GM19099 (cell line): Measurements from ENCODE around the gene ERF.

Experiments used
- POLR2A ChIP-seq: IDR thresholded peaks from 3 replicates; pipeline ENCODE4 v1.6.1; 2011; ENCODE audit warnings: low read depth; ENCODE audit not compliant: insufficient read length; ENCODE audit errors: extremely low read depth

The ERF gene

DNA sequence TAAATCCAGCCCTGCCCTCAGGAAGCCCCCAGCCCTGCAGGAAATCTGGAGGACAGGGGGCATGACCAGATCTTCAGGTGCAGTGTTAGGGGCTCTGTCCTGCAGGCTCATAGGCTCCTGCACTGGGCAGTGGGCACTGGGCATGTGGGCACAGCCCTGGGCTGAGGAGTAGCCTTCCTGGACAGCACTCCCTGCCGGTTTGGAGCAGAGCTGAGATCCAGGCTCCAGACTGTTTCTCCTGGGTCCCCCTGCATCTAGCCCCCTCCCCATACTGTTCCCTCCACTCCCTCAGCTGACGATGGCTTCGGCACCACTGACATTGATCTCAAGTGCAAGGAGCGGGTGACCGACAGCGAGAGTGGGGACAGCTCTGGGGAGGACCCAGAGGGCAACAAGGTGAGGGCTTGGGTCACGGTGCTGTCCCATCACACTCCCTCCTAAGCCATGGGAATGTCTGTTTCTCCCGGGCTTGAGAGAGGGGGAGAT lies 34.7 kb upstream of the ERF start:
- TF ChIP-seq POLR2A: no peak

DNA sequence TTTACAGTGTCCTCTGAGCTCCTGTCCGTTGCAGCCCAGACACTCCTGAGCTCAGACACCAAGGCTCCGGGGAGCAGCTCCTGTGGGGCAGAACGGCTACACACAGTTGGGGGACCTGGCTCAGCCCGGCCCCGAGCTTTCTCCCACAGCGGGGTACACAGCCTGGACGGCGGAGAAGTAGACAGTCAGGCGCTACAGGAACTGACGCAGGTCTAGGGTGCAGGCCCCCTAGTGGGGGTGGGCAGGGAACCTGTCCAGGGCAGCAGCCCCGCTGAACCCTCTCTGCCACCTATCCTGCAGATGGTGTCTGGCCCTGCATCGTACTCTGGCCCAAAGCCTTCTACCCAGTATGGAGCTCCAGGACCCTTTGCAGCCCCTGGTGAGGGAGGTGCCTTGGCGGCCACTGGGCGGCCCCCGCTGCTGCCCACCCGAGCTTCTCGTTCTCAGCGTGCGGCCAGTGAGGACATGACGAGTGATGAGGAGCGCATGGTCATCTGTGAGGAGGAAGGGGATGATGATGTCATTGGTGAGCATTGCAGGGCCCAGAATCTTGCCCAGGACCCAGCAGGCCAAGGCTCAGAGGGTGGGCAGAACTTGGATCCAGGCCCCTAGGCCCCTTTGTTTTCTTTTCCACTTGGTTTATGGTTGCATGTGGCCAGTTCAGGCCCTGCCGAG lies 34.1 kb upstream of the ERF start:
- TF ChIP-seq POLR2A: no peak

- no peak for TF ChIP-seq POLR2A
These were observed 33.5 kb upstream of the ERF start for GRCh38 chr19:42288387-42288786.

DNA sequence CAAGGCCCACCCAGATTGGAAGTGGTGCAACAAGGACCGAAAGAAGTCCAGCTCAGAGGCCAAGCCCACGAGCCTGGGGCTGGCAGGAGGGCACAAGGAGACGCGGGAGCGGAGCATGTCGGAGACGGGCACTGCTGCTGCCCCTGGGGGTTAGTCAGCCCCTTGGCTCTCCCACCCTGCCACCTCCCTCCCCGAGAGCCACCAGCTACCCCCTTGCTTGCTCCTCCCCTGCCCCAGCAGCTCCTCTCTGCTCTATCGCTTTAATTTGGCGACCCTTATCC lies 32.8 kb upstream of the ERF start:
- TF ChIP-seq POLR2A: no peak

GRCh38 chr19:42287017-42287826 lies 32.3 kb upstream of the ERF start:
- TF ChIP-seq POLR2A: no peak

DNA sequence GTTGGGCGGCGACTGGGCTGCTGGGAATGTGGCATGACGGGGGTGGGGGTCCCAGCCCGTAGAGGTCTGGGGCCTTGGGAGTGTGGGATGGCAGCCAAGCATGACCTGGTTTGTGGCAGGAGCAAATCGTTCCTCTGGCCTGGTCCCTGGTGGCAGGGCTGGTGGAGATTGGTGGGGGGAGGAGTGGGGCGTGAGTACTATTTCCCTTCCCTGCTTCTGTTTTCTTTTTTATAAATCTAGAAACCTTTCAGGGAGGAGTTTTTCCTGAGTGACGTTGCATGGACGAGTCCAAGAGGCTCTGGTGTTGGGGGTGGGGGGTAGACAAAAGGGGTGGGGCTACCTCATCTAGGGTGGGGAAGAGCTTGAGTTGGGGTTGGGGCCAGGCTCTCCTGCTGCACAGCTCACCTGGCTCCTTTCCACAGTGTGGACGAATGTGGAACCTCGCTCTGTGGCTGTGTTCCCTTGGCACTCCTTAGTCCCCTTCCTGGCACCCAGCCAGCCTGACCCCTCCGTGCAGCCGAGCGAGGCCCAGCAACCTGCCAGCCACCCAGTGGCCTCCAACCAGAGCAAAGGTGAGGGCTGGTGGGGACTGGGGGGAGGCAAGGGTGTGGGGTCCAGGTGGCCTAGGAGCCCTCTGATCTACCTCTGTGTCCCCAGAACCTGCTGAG lies 31.6 kb upstream of the ERF start:
- TF ChIP-seq POLR2A: no peak

DNA sequence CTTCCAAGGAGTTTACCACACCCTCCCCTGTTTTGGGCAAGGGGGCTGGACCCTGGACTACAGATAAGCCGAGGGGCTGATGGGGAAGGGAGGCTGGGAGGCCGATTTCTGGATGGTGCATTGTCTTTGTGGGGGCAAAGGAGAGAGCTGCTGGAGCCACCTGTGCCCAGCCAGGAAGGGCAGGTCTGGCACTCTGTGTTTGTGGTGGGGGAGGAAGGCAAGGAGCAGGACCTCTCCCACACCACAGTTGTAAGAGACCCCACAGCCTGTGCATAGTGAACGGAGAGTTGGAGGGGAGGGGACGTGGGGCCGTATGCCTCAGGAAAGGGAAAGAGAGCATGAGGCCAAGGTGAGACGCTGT lies 31.0 kb upstream of the ERF start:
- no peak for TF ChIP-seq POLR2A

- TF ChIP-seq POLR2A: no peak
These were observed 30.6 kb upstream of the ERF start for GRCh38 chr19:42285541-42285941.

DNA sequence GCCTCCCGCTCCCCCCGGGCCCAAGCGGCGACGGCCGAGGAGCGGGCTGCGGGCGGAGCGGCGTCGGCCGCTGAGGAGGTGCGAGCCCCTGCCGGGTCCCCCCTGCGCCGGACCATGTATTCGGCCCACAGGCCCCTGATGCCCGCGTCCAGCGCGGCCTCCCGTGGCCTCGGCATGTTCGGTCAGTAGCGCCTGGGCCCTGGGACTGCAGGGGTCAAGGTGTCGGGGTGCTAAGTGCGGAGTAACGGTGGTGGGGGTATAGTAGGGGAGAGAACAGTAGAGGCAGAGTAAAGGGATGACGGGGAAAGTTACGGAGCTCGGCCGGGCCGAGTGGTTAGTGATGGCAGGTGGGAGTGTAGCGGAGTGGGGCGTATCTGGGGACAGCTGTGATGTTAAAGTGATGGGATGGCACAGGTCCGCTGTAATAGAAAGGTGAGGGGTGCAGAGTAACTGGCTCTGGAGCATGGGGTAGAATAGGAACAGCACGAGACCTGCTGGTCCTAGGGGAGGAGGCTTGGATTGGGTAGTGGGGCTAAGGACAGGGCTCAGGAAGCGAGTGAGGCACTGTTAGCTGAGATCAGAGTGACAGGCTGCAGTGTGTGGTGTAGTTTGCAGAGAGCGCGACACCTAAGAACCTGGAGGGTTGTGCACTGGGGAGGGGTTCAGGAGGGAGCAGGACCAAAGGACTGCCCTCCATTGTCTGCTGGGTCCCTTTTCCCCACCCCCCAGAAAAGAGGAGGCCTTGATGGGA lies 29.8 kb upstream of the ERF start:
- no peak for TF ChIP-seq POLR2A

- TF ChIP-seq POLR2A: peak; percentile 63
These were observed 29.2 kb upstream of the ERF start for GRCh38 chr19:42284066-42284501.

- TF ChIP-seq POLR2A: peak; percentile 71
These were observed 28.5 kb upstream of the ERF start for GRCh38 chr19:42283188-42284065.

- no peak for TF ChIP-seq POLR2A
These were observed 27.9 kb upstream of the ERF start for GRCh38 chr19:42282819-42283187.

GRCh38 chr19:42281827-42282762 lies 27.2 kb upstream of the ERF start:
- no peak for TF ChIP-seq POLR2A

DNA sequence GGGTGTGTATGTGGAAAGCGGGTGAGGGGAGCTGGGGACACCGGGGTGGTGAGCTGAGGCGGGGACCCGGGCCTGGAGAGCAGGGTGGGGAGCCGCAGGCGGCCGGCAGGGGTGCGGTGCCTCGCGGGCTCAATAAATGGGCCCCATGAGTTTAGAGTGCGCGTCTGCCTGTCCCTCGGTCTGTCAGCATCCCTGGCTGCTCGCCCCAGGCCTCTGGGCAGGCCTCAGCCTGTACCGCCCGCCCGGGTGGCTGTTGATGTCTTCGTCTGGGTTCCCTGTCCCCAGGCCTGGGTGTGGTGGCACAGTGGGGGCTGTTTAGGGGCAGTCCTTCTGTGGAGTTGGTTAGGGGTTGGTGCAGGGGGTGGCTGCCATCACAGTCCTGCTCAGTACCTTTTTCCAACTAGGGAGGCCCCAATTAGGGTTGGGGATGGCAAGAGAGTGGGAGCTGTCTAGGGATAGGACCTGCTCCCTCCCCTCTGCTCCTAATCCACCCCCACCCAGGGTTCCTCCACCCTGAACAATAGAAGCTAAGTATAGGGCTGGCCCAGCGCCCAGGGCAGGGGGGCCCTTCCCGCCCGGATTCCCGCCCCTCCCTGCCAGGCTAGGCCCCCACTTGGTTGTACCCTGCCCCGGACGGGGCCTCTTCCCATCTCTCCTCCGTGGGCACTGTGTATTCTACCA lies 26.4 kb upstream of the ERF start:
- no peak for TF ChIP-seq POLR2A

GRCh38 chr19:42280815-42281145 lies 25.9 kb upstream of the ERF start:
- TF ChIP-seq POLR2A: no peak
